HG03064 (cell line): Measurements from ENCODE around the gene CYB5RL.

Experiments used
- ATAC-seq: cut with Tn5 transposase; IDR thresholded peaks from one replicate; pipeline ENCODE4 v1.9.1; 2021; ENCODE audit warnings: low read depth; ENCODE audit not compliant: unreplicated experiment

CYB5RL gene

DNA sequence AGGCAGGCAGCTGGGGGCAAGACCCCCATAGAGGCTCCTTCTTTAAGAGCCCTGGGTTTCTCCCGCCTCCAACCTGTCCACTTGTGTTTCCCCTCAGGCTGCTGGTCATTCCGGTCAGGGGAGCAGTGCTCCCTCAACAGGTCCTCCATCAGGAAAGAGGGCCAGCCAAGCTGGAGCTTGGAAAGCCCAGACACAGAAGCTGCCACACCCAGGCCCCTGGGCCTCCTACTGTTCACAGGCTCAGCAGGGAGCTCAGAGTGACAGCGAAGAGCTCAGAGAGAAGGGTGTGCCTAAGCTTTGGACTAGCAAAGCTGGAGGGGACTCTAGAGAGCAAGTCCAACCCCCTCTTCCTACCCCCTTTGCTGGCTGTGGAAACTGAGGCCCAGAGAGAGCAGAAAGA is 36.8 kb downstream of the CYB5RL start:
- no peak for ATAC-seq

DNA sequence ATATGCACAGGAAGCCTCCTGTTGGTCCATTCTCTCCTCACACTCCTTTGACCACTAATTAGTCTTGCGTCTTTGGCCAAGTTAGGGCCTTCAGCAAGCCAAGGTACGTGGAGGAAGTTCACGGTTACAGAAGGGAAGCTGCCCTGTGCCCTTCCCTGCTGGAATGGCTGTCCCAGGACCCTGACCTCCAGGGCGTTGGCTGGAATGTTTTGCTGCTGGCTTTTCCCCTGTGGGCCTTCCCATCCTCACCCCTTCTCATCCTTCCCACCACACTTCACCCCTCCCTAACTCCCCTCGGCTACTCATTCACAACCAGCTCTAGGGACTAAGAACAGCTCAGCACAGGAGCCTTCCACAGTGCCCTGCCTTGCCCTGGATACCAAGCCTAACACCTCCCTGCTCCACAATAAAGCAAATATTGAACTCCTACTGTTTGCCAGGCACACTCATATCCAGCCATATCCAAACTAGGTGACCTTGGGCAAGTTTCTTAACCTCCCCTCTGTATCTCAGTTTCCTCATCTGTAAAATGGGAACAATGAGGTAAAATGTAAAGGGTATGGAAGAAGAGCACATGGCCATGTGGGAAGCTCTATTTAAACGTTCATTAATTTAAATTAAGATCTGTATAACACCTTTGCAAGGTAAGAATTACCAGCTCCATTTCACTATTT is 38.2 kb downstream of the CYB5RL start:
- ATAC-seq = no peak

GRCh38 chr1:54160351-54160750 is 39.5 kb downstream of the CYB5RL start:
- ATAC-seq = no peak

DNA sequence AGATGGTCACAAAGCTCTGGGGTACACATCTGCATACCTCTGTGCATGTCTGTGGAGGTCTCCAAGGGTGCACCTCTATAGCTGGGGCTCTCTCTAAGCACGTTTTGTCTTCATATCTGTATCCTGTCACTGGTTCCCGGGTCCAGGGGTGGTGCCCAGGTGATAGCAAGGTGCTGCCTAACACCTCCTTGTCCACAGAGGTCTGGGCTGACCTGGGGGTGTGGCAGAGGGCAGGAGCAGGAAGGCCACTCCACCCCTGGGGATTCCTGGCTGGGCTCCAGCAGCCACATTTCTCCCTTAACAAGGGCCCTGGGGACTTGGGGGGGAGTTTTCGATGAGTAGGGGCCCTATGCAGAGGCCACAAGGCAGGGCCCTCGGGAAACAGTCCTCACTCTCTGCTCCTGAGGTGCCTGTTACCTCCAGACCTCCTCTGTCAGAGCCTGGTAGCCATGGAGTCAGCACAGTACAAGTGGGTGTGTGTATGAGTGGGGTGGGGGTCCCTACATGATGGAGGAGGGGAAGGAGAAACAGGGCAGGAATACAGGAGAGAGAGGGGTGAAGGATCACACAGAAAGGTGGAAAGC is 40.0 kb downstream of the CYB5RL start:
- ATAC-seq = no peak

DNA sequence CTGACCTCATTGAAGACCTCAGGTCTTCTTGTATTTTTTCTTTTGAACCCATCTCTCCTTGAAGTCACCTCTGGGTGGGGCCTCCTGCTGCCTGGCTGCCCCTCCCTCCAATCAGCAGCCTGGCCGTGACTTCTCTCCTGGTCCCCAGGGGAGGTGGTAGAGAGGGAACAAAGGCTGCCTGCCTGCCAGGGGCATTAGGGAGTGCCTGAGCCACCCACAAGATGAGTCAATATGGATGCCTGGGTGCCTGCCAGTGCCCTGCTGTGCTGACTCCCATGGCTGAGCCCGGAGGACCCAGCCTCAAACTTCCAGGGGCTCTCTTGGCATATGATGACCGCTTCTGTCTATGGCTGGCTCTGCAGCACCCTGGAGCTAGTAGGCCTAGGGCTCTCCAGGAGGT is 41.8 kb downstream of the CYB5RL start:
- ATAC-seq = no peak

DNA sequence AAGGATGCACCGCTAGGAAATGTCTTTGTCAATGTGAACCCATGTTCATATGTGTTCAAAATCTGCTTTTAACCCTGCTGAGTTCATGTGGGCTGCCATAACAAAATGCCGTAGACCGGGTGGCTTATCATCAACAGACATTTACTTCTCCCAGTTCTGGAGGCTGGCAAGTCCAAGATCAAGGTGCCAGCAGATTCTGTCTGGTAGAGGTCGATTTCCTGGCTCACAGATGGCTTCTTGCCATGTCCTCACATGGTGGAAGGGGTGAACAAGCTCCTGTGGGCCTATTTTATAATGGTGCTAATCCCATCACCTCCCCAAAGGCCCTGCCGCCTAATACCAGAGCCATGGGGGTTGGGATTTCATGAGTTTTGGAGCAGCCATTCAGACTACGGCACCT is 42.4 kb downstream of the CYB5RL start:
- no peak for ATAC-seq

GRCh38 chr1:54156986-54157385 is 42.8 kb downstream of the CYB5RL start:
- ATAC-seq = no peak

DNA sequence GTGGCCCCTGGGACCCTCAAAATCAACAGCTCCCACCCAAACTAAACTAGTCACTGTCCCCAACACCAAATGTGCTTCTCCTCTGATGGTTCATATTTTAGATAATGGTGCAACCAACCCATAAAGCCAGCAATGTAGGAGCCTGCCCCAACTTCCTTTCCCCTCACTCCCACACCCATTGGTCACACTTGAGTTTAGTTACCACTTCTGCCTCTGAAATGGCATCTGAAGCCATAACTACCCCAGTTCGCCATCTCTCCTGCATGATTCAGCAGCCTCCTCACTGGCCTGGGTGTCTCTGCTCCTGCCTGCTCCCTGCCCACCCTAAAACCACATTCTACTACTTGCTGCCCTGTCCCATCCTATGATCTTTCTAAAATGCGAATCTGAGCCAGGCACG is 43.6 kb downstream of the CYB5RL start:
- no peak for ATAC-seq

DNA sequence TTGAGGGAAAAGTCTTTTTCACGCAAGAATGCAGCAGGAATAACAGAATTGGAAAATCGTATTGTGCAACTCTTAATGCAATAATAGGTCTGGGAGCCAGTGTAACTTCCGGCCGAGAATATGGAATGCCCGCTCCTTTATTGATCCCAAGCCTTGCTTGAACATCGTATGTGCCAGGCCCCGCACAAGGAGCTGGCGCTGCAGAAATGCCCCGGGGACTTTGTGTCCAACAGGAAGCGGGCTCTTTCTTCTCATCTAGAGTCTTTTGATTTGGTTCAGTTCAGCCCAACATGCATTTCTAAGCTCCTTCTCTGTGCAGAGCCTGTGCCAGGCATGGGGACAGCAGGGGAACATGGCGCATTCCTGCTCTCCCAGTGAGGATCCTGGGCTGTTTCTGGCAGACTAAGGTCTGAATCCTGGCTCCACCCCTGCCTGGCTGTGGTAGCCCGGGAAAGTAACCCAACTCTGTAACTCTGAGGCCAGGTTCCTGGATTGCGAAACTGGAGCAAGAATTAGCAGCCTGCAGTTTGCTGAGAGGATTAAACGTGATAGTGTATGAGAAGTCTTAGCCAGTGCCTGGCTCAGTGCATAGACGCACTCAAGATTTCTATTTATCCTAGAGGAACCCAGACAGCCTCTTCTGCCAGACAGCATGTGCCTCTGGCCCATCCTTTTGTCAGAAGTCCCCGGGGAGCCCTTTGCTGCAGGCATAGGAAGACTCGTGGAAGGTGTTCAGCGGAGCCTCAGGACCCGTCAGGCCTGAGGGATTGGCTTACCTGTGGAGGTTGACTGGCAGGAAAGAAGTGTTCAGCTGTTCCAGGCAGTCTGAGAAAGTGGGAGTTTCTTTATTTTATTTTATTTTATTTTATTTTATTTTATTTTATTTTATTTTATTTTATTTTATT is 46.0 kb downstream of the CYB5RL start:
- no peak for ATAC-seq

GRCh38 chr1:54152696-54153095 is 47.1 kb downstream of the CYB5RL start, which contains the start of gene CDCP2:
Gene CDCP2, minus strand, starts transcription at chr1:54153000. Its CDS starts 78 bp downstream, at chr1:54152922.
- no peak for ATAC-seq

DNA sequence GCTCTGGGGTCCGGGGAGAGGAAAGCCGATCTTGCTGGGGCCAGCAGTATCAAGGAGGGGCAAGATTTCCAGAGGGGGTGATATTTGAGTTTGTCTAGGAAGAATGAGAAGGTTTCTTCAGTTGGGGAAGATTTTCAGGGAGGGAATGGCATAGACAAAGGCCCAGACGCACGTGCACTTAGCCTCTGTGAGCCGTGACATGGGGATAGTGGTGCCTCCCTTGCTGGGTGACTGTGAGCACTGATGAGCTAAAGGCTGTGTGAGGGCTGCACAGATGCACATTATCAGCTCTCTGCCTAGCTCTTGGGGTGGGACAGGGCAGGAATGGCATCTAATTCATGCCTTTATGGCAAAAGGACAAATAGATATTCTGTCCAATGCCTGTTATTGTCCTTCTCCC is 48.8 kb downstream of the CYB5RL start:
- no peak for ATAC-seq
